ENCODE data around the gene KIF18B.
"Not testable (repeated sequence)": the region's sequence is repeated elsewhere in the genome, so short reads cannot be mapped to it uniquely, and the experiment has no call there.

KIF18B gene

DNA sequence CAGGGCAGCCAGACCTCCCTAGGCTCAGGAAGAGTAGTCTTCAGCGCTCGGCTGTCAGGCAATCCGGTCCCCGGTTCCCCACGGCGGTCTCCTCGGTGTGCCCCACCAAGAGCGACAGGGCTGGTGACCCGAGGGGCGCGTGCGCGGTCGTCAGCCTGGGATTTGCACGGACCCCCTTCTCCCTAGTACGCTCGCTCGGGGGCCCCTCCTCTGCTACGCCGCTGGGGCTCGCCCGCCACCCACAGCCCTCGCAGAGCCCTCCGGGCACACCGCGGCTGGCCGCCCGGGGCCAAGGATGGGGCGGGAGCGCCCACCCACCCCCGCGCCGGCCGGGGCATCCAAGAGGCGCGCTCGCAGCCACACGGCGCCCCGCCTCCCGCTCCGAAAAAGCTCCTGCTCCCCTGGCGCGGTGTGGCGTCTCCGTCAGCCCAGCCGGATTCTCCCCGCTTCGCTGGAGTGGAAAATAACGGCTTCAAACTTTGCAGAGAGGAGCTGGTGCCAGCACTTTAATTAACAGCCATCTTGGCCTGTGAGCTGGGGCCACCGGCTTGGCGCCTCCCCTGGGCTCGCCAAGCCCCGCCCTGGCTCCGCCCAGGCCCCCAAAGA is 22.7 kb upstream of the KIF18B start:
- peak; percentile 72 for FAIRE-seq

DNA sequence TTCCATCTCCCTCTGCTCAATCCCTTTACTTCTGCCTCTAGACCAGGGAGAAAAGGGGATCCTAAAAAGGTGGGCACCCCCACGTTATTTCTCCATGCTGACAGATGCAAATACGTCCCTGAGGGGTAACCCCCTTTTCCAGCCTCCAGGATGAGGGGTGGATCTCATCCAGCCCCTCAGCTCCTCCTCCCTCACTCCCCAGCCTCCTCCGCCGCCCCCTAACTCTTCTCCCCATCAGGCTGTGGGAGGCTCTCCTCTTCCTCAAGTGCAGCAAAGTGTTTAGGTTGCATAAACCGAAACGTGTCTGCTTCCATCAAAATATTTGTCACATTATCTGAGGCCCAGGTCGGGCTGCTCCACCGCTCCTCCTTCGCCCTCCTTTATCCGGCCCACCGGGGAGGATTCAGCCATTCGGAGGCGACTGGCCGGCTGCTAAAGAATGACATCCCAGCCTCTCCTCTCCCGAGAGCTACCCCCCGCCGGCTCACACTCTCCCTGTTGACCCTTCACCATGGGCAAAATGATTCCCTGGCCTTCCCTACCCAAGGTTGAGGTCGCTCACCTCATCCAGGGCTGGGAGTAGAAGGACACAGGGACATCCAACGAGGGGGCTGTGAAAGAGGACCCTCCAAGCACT is 21.7 kb upstream of the KIF18B start:
- no peak for DNase-seq (ENCODE audit: insufficient read length, low spot score)
- no peak for FAIRE-seq

More for the DNA sequence above, 22.7 kb upstream of the KIF18B start:
- no peak for DNase-seq (ENCODE audit: insufficient read length, low spot score)

DNA sequence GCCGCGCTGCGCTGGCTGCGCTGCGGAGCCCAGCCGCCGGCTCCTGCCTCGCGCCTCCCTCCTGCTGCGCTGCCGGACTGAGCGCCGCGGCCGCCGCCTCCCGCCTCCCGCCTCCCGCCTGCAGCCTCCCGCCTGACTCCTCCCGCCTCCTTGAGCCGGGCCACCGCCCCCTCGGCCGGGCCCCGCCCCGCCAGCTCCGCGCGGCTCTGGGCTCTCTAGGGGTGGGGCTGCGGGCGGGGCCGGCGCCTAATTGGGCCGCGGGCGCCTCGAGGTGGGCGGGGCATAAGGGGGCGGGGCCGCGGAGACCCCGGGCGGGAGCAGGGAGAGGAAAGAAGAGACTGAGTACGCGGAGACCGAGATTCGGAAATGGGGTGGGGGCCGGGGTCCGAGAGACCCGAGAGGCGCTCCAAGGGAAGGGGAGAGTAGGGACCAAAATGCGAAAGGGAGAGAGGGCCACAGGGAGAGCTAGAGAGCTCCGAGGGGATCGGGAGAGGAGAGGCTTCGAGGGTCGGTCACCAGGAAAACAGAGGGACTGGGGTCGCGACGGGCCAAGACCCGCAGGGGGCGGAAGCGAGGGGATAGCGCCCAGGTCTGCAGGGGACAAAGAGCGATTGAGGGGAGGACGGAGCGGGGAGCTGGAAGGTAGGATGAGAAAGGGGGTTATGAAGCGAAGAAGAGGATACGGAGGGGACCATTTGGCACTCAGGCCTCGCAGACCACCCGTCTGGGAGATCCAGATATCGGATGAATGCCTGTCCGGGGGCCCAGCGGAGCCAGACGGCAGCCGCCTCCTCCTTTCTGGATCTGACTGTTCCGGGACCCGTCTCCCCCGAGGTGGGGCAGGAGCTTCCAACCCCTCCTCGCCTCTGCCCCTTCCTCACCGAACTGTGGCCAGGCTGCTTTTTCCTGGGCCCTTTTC is 20.9 kb upstream of the KIF18B start, which contains the start of gene C1QL1:
Gene C1QL1 (minus strand): TSS at position 79 of the 919 bp plus-strand sequence. CDS start 255 bp downstream, outside the sequence.
- FAIRE-seq (peak; percentile 96), DNase-seq (ENCODE audit: insufficient read length, low spot score) (peak; percentile 98)

DNA sequence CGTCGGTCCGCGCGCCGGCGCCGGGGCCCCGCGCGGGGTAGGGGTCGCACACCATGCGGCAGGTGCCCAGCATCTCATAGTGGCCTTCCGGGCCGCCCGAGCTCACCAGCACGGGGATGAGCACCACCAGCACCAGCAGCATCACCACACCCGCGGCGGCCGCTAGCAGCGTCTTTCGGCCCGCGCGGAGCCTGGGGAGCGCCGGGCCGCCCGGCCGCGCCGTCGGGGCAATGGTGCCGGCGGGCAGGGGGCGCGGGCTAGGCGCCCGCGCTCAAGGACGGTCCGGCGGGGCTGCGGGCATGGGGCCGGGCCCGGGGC is 20.3 kb upstream of the KIF18B start:
- DNase-seq (ENCODE audit: insufficient read length, low spot score): no peak
- no peak for FAIRE-seq

DNA sequence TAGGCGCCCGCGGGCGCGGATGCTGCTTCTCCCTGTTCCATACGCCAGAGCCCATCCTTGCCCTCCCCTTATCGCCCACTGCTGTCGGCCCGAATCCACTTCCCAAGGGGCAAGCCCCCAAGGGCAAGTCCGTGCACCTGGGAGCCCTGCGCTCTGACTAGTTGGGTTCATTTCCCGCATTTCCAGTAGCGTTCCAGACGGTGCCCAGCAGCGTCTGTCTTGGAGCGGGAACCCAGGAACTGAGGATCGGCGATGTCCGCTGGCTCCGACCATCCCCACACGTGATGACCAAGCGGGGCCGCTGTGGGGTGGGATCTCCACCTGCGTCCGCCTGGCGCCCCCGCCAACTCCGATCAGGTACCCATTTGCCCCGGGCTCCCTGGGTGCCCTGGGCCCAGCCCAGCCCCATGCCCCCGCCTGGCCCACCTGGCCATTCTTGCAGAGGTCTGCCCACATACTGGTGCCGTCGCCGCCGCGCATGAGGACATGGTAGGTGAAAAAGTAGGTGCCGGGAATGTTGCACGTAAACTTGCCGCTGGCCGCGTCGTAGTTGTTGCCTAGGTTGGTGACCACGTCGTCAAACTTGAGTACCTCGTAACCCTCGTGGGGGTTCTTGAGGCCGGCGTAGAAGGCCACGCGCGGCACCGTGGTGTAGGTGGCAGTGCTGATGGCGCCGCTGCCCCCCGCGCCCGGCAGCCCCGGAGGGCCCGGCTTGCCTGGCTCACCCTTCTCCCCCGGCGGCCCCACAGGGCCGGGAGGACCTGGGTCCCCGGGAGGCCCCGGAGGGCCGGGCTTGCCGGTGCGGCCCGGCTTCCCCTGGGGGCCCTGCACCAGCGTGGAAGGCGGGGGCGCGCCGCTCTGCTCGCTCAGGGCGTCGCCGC is 19.7 kb upstream of the KIF18B start:
- FAIRE-seq (peak; percentile 89), DNase-seq (ENCODE audit: insufficient read length, low spot score) (no peak)

DNA sequence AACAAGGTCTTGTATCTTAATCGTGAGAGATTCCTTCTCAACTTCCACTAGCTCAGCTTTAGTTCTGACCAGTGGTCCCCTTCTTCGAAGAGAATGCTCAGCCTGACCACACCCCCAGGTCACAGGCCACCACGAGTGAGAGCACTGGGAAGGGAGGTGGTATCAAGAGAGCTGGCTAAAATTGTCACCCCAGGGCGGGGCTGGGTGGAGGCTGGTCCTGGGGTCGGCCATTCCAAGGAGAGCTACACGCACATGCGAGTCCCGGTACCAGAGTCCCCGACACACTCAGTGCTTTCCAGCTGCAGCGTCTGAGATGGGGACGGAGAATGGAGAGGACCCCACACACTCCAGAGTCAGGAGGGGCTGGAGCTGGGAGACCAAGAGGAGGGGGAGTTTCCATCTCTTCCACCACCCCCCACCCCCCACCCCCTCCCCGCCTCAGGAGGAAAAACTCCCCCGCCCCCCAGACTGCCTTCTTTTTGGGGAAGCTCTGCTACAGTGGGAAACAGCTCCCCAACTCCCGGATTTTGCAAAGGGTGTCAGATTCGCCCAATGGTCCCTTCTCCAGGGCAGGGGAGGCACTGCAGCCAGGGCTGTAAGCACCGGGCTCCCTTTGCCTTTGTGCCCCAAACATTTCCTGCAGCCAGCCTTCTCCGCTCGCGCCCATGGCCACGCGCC is 18.9 kb upstream of the KIF18B start:
- FAIRE-seq (peak; percentile 4), DNase-seq (ENCODE audit: insufficient read length, low spot score) (no peak)

DNA sequence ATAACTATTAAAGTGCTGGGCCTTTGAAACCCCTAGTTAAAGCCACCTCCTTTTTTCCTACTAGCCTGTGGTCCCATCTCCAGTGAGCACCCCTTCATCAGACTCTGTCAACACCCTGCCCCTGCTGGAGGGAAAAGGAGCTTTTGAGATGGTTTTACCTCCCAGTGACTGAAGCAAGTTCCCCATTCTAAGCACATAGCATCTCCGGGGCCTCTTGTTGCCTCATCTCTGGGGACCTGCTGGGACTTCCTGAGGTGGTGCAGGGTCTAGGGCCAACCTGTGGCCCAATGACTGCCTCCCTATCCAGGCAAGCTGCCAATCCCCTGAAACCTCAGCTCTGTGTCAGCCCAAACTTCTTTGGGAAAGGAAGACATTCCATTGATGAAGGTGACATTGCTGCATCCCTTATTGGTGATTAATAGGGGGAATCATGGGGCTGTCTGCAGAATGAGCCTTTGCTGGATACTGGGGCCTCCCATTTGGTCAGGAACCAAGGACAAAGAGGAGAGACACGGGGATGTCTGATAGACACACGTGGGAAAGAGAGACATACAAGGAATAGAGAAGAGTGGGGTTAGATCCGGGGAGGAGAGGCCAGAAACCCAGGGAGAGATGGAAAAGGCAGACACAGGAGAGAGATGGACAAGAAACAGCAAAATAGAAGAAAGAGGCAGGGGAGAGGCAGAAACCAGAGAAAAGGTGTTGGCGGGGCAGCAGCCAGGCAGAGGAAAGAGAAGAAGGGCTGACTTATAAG is 18.1 kb upstream of the KIF18B start:
- DNase-seq (ENCODE audit: insufficient read length, low spot score): no peak
- no peak for FAIRE-seq

DNA sequence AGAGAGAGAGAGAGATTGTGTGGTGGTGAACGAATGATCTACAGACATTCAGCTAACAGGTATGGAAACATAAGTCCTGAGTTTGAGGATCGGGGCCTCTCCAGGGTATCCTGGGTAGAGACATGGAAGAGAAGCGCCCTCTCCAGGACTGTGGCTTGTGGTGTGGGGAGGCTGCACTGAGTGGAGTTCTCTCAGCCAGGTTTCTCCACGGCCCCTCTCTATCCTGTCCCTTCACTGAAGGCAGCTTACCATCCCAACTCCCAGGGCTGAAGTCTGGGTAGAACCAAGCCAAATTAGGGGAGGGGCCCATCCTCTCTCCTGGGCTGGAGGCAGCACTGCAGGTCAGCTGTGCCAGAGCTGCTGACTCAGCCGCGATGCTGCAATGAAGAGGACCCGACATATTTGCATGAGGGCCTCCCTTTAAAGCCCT is 14.4 kb upstream of the KIF18B start:
- no peak for FAIRE-seq
- no peak for DNase-seq (ENCODE audit: insufficient read length, low spot score)

DNA sequence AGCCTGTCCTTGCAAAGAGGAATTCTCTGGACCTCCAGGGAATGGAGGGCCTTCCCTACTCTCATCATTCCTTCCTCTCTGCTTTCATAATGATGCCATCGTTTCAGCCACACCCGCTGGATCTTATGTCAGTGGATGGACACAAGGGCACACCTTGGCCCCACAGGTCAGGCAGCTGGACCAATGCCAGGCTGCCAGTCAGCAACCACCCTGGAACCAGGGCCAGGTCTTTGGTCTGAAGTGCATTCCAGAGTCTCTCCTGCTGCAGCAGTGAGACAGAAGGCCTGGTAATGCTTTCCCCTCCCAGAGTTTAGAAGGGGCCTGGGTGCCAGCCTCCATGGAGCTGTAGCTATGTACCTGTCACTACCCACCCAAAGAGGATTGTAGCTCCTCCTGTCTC is 13.1 kb upstream of the KIF18B start:
- DNase-seq (ENCODE audit: insufficient read length, low spot score): no peak
- FAIRE-seq: no peak

DNA sequence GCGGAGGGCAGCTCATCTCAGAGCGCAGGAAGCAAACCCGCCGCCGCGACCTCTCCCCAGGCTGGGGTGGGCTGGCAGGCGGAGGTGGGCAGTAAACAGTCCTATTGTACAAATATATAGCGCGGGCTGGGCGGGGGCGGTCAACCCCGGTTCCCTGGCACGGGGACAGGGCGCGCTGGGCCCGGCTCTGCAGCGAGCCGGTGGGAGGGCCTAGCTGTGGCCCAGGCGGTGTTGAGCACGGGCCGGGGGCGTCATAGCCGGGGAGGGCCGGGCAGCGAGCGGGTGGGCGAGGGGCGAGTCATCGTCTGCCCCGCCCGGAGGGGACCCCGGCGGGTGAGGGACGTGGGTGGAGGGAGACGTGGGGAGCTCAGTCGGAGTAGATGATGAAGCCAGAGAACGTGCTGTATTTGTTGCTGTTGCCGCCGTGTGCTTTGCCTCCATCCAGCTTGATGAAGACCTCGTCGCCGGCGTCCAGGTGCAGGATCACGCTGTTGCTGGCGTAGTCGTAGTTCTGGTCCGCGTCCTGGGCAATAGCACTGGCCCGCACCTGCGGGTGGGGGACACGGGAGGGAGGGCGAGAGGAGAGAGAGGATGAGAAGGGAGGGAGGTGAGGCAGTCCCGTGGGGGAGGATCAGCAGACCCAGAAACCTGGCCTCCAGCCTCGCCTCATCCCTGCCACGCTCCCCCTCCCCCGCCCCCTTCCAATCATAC is 12.4 kb upstream of the KIF18B start:
- DNase-seq (ENCODE audit: insufficient read length, low spot score): no peak

DNA sequence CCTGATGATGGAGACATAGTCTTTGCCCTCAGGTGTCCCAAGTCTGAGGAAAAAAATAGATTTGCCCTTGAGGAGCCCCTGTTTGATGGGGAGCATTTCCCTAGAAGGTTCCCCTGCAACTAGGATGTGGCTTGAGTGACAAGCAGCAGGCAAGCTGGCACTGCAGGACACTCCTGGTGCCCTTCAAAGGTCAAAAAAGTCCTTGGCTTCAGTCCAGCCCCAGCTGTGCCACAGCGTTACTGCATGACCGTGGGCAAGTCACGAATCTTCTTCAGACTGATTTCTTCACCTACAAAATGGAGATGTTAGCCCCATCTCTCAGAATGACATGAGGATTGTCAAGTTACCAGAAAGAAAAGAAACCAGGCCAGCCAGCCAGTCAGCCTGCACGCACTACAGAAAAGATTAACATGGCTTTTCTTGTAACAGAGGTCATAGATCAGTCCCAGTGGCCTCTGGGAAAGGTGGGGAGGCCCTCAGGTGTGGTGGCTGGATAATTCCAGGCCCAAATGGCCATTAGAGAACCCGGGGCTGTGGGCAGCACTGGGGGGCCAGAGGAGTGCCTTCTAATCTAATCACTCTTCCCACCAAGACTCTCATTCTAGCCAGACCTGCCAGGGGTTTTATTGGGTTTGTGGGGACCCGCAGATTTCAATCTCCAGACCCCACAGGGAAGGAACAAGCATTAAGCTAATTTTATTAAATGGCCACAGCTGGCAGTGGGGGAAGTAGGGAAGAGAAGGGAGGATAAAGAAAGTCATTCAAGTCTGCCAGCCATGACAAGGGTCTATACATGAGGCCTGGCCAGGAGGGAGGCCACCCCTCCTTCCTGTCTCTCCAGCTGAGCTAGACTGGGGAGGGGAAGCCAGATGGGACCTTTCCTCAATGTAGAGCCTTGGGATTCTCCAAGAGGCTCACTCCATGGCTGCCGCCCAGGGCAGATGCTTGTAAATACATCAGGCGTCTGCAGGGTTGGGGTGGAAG is 9.7 kb upstream of the KIF18B start:
- FAIRE-seq: no peak
- DNase-seq (ENCODE audit: insufficient read length, low spot score): no peak

More for the DNA sequence above, 12.4 kb upstream of the KIF18B start:
- FAIRE-seq: no peak

DNA sequence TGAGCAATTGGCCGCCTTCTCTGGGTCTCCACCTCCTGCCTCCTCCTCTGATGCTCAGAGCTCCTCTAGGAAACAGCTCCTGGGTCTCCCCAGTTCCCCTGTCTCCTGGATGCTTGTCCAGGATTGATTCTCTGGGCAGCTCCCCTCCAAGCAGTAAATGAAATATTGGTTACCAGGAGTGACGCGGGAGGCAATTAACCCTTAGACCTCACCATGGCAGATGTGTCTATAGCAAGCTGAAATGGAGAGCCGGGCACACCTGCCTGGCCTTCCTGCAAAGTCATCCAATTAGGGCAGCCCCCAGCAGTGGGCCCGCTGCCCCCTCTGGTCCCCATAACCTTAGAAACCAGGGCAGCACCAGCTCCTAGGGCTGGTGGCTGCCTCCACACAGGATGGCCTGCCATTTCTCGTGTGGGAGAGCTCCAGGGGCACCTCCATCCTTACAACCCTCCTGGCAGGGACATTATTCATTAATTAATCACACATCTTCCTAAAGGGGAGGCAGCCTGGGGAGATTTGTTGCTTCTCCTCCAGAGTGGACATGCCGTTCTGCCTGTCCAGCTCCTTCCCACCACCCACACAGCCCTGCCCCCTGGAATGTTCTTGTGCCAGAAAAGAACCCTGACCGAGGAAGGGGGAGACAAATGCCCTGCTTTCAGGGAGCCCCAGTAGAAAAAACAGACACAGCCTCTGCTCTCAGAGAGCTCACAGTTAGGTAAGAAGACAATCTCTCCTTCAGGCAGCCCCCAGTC is 8.3 kb upstream of the KIF18B start:
- FAIRE-seq (peak; percentile 42), DNase-seq (ENCODE audit: insufficient read length, low spot score) (no peak)

DNA sequence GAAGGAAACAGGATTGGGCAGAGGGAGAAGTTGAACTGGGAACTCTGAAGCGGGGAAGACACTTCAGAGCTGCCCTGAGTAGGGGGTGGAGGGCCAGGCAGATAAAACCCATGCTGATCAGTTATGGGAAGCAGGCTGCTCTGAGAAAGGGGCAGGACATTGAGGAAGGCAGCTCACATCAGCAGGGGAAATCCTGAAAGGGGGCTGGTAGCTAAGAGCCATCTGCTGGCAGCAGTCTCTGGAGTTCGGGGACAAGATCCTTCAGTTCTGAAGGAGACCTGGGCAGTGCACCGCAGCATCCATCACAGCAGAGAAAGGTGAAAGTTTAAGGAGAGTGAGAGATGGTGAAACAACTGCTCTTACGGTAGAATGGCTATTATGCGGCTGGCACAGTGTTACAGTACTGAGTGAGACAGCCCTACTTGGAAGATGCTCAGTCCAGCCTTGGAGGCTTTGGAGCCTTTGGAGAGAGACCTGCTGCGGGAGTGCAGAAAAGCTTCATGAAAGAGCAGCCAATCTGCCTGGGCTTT is 5.4 kb upstream of the KIF18B start:
- DNase-seq (ENCODE audit: insufficient read length, low spot score): no peak
- FAIRE-seq: peak; percentile 49

DNA sequence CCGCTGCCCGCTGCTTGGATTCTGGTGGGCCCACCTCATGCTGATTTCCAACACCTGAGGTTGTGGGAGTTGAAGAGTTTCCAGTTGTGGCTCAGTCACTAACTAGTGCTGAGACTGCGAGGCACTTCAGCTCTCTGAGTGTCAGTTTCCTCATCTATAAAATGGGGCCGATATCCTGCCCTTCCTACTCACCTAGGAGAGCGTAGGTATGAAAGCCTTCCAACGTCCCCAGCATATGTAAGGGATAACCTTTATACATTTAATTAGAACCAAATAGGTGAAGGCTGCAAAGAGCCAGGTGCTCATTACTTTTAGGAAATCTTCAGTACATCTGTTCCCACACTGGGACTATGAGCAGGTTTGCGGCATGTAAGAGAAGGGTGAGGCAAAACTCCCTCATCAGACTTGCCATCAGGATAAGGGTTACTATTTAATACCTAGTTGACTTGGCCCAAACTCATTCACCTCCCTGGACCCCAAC is 782 bp upstream of the KIF18B start:
- DNase-seq (ENCODE audit: insufficient read length, low spot score): no peak

DNA sequence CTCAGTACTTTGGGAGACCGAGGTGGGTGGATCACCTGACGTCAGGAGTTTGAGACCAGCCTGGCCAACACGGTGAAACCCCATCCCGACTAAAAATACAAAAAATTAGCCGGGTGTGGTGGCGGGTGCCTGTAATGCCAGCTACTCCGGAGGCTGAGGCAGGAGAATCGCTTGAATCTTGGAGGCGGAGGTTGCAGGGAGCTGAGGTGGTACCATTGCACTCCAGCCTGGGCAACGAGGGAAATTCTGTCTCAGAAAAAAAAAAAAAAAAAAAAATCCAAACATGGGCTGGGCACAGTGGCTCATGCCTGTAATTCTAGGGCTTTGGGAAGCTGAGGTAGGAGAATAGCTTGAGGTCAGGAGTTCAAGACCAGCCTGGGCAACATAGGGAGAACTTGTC is 1.9 kb downstream of the KIF18B start:
- FAIRE-seq; DNase-seq (ENCODE audit: insufficient read length, low spot score): not testable (repeated sequence)

More for the DNA sequence above, 782 bp upstream of the KIF18B start:
- no peak for FAIRE-seq

DNA sequence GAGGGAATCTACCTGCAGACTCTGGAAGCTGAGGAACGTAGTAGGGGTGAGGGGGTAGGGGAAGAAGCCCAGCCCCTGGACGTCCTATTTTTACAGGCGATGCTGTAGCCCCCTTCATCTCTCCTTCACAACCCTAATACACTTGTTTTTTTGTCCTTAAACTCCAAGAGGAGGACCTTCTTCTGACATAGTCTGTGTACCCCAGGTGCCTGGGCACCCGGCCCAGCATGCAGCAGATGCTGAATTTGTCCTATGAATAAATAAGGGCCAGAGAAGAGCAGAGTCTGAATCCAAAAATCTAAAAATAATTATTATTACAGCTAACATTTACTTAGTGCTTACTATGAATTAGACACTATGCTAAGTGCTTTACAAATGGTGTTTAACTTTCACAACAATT is 5.1 kb downstream of the KIF18B start:
- FAIRE-seq (no peak), DNase-seq (ENCODE audit: insufficient read length, low spot score) (no peak)

Measured in HTR-8/SVneo (cell line).